ENCODE measurements around the gene BPI. TPM values are rescaled to one million over a fixed set of nuclear protein-coding genes. Genes with fewer than 3 reads are reported as not detected.
"Not testable (repeated sequence)": the region's sequence is repeated elsewhere in the genome, so short reads cannot be mapped to it uniquely, and the experiment has no call there.

BPI gene
- total RNA-seq (under 1 TPM; 0.35 to 0.47 TPM), polyA plus RNA-seq (ENCODE audit: insufficient read length in 6 of 6) (1 to 10 TPM in 2 of 6 donors, under 1 TPM in 4; 0.63 to 3.2 (median 0.87) TPM)
- long read RNA-seq, donor 1 = 0 reads
- long read RNA-seq, donor 2 = 0 reads
- long read RNA-seq, donor 3 = 0 reads
- long read RNA-seq, donor 4 = 0 reads
- long read RNA-seq, donor 5 = 0 reads
- long read RNA-seq, donor 6 = 0 reads
- long read RNA-seq, donor 7 = 0 reads
- long read RNA-seq, donor 8 = 0 reads
- long read RNA-seq, donor 9 = 0 reads
- long read RNA-seq, donor 10 = 0 reads
- long read RNA-seq, donor 11 = 0 reads
- long read RNA-seq, donor 12 = 0 reads

DNA sequence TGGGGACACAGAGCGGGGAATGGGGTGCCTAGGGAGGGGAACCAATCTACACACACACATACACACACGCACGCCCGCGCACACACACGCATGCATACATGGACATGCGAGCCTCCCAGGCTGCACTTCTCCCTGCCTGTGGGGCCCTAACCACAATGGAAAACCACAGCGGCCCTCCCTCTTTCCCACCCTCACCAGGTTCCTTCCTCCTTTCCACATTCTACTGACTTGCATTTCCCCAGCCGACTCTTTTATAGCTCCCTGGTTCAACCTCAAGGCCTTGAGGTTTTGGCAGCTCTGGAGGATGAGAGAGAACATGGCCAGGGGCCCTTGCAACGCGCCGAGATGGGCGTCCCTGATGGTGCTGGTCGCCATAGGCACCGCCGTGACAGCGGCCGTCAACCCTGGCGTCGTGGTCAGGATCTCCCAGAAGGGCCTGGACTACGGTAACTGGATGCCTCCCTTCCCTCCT, at the start of gene BPI:
Gene BPI, plus strand, starts transcription at position 249 of the 472 bp plus-strand sequence. Its CDS starts 68 bp downstream, at position 317.
- DNase-seq (peak in 2 of 4 donors; percentile 74 to 90), ATAC-seq (peak; percentile 58)
- TF ChIP-seq, protein P1, sequence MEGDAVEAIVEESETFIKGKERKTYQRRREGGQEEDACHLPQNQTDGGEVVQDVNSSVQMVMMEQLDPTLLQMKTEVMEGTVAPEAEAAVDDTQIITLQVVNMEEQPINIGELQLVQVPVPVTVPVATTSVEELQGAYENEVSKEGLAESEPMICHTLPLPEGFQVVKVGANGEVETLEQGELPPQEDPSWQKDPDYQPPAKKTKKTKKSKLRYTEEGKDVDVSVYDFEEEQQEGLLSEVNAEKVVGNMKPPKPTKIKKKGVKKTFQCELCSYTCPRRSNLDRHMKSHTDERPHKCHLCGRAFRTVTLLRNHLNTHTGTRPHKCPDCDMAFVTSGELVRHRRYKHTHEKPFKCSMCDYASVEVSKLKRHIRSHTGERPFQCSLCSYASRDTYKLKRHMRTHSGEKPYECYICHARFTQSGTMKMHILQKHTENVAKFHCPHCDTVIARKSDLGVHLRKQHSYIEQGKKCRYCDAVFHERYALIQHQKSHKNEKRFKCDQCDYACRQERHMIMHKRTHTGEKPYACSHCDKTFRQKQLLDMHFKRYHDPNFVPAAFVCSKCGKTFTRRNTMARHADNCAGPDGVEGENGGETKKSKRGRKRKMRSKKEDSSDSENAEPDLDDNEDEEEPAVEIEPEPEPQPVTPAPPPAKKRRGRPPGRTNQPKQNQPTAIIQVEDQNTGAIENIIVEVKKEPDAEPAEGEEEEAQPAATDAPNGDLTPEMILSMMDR (IDR thresholded peaks at IDR 0.05) = no peak
- peak within 1 kb of the TSS in 1 of 2 donors; percentile 51 for H3K27ac ChIP-seq
- no peaks in the 10 kb centered on the region for H3K36me3 ChIP-seq
- H3K4me3 ChIP-seq = no peak within 1 kb of the TSS
- no peaks in the 10 kb centered on the region for H3K9me3 ChIP-seq
- intact Hi-C loops (cut with DNase I) = no loop called here
- peaks cover 0 to 50% of the 10 kb centered on the region in 2 donors for H3K27me3 ChIP-seq
- H3K4me1 ChIP-seq = peaks cover 0 to 60% of the 10 kb centered on the region in 2 donors

DNA sequence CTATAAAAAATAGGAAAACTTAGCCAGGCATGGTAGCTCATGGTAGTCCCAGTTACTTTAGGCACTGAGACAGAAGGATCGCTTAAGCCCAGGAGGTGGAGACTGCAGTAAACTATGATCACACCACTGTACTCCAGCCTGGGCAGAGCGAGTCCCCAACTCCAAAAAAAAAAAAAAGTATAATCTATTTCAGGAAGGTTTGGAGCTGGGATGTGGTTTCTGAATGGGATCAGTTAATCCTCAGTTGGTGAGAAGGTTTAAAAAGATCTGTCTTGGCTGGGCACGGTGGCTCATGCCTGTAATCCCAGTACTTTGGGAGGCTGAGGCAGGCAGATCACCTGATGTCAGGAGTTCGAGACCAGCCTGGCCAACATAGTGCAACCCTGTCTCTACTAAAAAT, 49.3 kb upstream of the BPI start:
- H3K36me3 ChIP-seq; intact Hi-C loops (cut with DNase I); H3K27ac ChIP-seq: not testable (repeated sequence)

DNA sequence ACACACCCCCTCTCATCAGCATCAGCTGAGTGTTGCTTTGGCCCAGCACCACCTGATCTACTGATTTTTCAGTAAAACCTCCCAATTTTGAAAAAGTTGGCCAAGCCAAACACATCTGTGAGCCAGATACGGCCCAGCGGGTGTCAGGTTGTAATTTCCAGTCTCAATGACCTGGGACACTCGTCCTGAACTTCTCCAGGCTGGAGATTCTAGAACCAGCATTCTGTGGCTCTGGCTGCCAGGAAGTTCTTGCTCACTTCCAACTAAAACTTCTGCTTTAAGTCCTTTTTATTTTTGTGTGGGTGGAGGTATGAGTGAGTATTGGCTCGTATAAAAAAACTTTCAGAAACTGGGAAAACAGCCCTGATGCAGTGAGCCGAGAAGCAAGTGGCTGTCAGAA, 48.6 kb upstream of the BPI start:
- H3K4me3 ChIP-seq = no peak overlapping the region
- intact Hi-C loops (cut with DNase I) = no loop called here

More for the DNA sequence above, 49.3 kb upstream of the BPI start:
- ATAC-seq, H3K9me3 ChIP-seq, DNase-seq, H3K4me3 ChIP-seq: not testable (repeated sequence)
- Histone ChIP-seq H3K4me1 (peaks cover 0 to 22% of the 10 kb centered on the region in 2 donors), H3K27me3 (peaks cover 0 to 26% of the 10 kb centered on the region in 2 donors)

DNA sequence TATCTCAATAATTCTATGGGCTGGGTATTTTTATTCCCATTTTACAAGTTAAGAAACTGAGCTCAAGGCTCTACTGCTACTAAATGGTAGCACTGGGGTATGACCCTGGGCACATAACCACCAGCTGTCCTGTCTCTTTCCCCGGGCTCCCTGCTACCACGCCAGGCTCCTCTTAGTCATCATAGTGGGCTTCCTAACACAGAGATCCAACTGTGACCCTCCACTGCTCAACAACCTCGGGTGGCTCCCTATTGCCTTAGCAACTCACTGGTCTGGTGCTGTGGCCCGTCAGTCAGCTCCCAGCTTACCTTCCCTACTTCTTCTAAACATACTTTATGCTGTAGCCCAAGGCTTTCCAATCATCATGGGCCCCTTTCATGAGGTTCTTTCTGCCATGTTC, 47.9 kb upstream of the BPI start:
- Histone ChIP-seq H3K4me1 (peaks cover 0 to 27% of the 10 kb centered on the region in 2 donors), H3K4me3 (no peak overlapping the region), H3K9me3 (no peaks in the 10 kb centered on the region), H3K27ac (no peak overlapping the region), H3K27me3 (peaks cover 5 to 40% of the 10 kb centered on the region in 2 donors), H3K36me3 (no peaks in the 10 kb centered on the region)
- TF ChIP-seq, protein P1 (IDR thresholded peaks at IDR 0.05) = no peak
- DNase-seq (no peak), ATAC-seq (no peak)
- intact Hi-C loops (cut with DNase I) = no loop called here

More for the DNA sequence above, 48.6 kb upstream of the BPI start:
- Histone ChIP-seq H3K27me3 (peaks cover 4 to 34% of the 10 kb centered on the region in 2 donors), H3K27ac (no peak overlapping the region), H3K4me1 (peaks cover 0 to 25% of the 10 kb centered on the region in 2 donors), H3K9me3 (no peaks in the 10 kb centered on the region), H3K36me3 (no peaks in the 10 kb centered on the region)
- no peak for DNase-seq
- TF ChIP-seq, protein P1 (IDR thresholded peaks at IDR 0.05) = no peak
- peak; percentile 9 for ATAC-seq

DNA sequence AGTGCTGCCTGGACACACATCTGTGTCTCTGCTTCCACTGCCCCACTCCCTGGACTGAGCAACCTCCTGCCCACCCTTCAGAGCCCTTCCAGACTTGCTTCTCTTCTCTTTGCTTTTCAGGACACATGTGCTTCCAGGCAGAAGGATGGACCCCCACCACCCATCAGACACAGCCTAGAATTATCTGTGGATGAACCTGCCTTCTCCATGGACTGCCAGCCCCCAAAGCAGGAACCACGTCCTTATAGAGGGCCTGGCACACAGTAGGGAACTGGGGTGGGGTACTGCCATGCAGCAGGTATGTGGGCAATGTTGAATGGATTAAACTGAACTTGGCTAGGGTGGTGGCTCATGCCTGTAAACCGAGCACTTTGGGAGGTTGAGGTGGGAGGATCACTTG, 47.0 kb upstream of the BPI start:
- intact Hi-C loops (cut with DNase I) = no loop called here
- ATAC-seq (no peak), DNase-seq (no peak)
- TF ChIP-seq, protein P1 (IDR thresholded peaks at IDR 0.05) = no peak
- Histone ChIP-seq H3K36me3 (no peaks in the 10 kb centered on the region), H3K9me3 (no peaks in the 10 kb centered on the region), H3K27ac (no peak overlapping the region), H3K4me3 (no peak overlapping the region), H3K27me3 (peaks cover 7 to 49% of the 10 kb centered on the region in 2 donors), H3K4me1 (peaks cover 0 to 19% of the 10 kb centered on the region in 2 donors)

Data from left lung (tissue), 14 donors.